GM12891 (cell line): Measurements from ENCODE around the gene ACP4. TPM values are rescaled to one million over a fixed set of nuclear protein-coding genes. Genes with fewer than 3 reads are reported as not detected.
"Not testable (repeated sequence)": the region's sequence is repeated elsewhere in the genome, so short reads cannot be mapped to it uniquely, and the experiment has no call there.

Source experiments
- DNase-seq: peaks from one replicate; pipeline ENCODE4 v3.0.0; 2011; ENCODE audit warnings: low spot score; ENCODE audit not compliant: insufficient read length
- FAIRE-seq: peaks from 2 replicates; lab custom pipeline; 2011; peaks lifted over from hg19 to GRCh38; lab: Jason Lieb, UNC
- PAX5 ChIP-seq: IDR thresholded peaks from 2 replicates; pipeline ENCODE4 v1.6.1; 2011; ENCODE audit warnings: low read length, moderate library complexity, mild to moderate bottlenecking; ENCODE audit not compliant: insufficient read depth, severe bottlenecking
- POLR2A ChIP-seq: IDR thresholded peaks from 2 replicates; pipeline ENCODE4 v1.6.1; 2011; ENCODE audit warnings: low read depth, low read length, control low read depth
- POLR2AphosphoS5 ChIP-seq: IDR thresholded peaks from 2 replicates; pipeline ENCODE4 v1.6.1; 2011; ENCODE audit warnings: low read depth, low read length, control low read depth
- POU2F2 ChIP-seq: IDR thresholded peaks from 2 replicates; pipeline ENCODE4 v1.6.1; 2011; ENCODE audit warnings: low read depth, mild to moderate bottlenecking, control low read depth, low read length, moderate library complexity
- SPI1 ChIP-seq: IDR thresholded peaks from 2 replicates; pipeline ENCODE4 v1.6.1; 2011; ENCODE audit warnings: low read depth, low read length, control low read depth
- TAF1 ChIP-seq: IDR thresholded peaks from 2 replicates; pipeline ENCODE4 v1.6.1; 2011; ENCODE audit warnings: low read depth, low read length, control low read depth
- polyA plus RNA-seq: library from polyadenylated mRNA; unstranded; fragments of >200 nt; gene quantifications from one replicate; pipeline ENCODE4 v1.2.1, GENCODE V29; 2012; ENCODE audit warnings: low read depth, missing spikeins, inconsistent platforms; ENCODE audit not compliant: missing spikeins

Gene ACP4, protein sequence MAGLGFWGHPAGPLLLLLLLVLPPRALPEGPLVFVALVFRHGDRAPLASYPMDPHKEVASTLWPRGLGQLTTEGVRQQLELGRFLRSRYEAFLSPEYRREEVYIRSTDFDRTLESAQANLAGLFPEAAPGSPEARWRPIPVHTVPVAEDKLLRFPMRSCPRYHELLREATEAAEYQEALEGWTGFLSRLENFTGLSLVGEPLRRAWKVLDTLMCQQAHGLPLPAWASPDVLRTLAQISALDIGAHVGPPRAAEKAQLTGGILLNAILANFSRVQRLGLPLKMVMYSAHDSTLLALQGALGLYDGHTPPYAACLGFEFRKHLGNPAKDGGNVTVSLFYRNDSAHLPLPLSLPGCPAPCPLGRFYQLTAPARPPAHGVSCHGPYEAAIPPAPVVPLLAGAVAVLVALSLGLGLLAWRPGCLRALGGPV
- not detected for polyA plus RNA-seq

DNA sequence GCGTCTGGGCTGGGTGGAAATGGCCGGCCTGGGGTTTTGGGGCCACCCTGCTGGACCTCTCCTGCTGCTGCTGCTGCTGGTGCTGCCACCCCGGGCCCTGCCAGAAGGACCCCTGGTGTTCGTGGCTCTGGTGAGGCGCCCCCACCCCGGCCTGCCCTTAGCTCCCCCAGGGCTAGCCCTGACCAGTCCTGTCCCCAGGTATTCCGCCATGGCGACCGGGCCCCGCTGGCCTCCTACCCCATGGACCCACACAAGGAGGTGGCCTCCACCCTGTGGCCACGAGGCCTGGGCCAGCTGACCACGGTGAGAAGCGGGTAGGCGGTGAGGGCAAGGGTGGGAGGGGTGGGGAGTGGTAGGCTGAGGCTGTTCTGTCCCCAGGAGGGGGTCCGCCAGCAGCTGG is at the start of gene ACP4:
Gene ACP4, plus strand, starts transcription at position 20 of the 400 bp plus-strand sequence. Its CDS starts 0 bp downstream, at position 20.
- FAIRE-seq (no peak), DNase-seq (no peak)
- no peak for TF ChIP-seq PAX5
- no peak for TF ChIP-seq POLR2A
- no peak for TF ChIP-seq POU2F2
- TF ChIP-seq SPI1 = no peak
- no peak for TF ChIP-seq TAF1
- no peak for TF ChIP-seq POLR2AphosphoS5

DNA sequence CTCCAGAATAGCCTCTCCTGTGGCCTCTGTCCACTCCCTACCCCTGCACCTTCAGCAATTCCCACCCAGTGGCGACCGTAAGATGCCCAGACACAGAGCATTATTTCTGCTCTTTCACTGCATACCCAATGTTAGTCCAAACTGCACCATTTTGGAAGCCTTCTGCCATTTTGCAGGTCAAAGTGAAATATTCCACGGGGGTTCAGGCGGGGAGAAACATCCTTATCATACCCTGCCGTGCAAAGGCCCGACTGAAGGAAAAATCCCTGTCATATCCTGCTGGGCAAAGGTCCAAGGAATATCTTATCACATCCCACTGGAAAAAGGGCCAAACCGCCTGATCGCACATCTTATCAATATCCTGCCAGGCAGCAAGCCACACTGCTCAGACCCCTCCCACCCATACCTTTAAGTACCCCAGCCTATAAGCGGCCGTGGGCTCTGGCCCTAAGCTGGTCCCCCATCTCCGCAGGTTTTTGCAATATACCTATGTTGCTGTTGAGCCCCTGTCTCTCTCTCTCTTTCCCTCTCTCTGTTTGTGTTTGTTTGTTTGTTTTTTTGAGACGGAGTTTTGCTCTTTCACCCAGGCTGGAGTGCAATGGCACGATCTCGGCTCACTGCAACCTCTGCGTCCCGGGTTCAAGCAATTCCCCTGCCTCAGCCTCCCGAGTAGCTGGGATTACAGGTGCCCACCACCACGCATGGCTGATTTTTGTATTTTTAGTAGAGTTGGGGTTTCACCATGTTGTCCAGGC is 48.9 kb upstream of the ACP4 start:
- DNase-seq = no peak
- no peak for FAIRE-seq
- no peak for TF ChIP-seq POLR2AphosphoS5
- TF ChIP-seq TAF1 = no peak
- no peak for TF ChIP-seq POLR2A
- no peak for TF ChIP-seq POU2F2
- no peak for TF ChIP-seq SPI1
- no peak for TF ChIP-seq PAX5

DNA sequence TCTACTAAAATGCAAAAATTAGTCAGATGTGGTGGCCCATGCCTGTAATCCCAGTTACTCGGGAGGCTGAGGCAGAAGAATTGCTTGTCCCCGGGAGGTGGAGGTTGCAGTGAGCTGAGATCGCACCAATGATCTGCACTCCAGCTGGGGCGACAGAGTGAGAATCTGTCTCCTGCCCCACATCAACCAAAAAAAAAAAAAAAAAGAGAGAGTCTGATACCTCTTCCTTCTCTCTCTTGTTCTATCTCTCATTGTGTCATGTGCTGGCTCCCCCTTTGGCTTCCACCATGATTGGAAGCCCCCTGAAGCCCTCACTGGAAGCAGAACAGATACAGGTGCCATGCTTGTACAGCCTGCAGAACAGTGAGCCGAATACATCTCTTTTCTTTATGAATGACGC is 46.7 kb upstream of the ACP4 start:
- FAIRE-seq (no peak), DNase-seq (no peak)
- TF ChIP-seq PAX5 = no peak
- TF ChIP-seq SPI1 = no peak
- TF ChIP-seq TAF1 = no peak
- TF ChIP-seq POU2F2 = no peak
- no peak for TF ChIP-seq POLR2AphosphoS5
- no peak for TF ChIP-seq POLR2A

DNA sequence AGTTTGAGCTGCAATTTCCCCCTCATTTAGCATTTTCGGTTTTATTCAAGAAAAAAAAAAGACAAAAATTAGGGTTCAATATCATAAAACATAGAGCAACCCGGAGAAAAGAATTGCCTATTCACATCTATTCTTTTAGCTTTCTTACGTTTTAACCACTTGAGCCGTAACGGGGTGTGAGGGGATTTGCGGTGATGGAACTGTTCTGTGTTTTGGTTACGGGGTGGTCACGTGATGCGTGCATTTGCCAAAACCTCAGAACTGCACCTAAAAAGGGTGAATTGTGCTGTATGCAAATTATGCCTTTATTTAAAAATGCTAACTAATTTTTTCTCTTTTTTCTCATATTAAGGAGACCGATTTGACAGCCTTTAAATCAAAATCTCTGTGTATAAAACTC is 45.0 kb upstream of the ACP4 start:
- TF ChIP-seq POLR2AphosphoS5 (no peak), POLR2A (no peak), POU2F2 (no peak), PAX5 (no peak), SPI1 (no peak), TAF1 (no peak)
- FAIRE-seq (no peak), DNase-seq (no peak)

DNA sequence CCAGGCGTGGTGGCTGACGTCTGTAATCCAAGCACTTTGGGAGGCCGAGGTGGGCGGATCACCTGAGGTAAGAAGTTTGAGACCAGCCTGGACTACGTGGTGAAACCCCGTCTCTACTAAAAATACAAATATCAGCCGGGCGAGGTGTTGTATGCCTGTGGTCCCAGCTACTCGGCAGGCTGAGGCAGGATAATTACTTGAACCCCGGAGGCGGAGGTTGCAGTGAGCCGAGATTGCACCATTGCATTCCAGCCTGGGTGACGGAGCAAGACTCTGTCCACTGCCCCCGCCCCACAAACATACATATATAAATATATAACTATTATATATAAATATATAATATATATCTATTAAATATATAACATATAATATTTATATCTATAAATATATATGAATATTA is 43.1 kb upstream of the ACP4 start:
- FAIRE-seq, DNase-seq: not testable (repeated sequence)

DNA sequence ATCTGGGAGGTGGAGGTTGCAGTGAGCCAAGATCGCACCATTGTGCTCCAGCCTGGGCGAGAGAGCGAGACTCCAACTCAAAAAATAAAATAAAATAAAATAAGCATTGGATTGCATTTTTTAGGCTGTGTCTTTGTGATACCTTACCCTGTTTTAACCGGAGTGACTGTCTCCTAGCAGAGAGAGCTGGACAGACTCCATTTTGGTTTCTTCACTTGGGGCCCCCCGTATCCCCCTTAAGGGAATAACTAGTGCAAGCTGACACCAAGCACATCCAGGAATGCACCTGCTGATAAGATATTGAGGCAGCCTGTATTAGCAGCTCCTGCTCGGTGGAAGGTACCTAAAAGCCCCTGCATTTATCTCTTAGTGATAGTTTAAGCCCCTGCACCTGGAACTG is 40.7 kb upstream of the ACP4 start:
- FAIRE-seq = no peak

DNA sequence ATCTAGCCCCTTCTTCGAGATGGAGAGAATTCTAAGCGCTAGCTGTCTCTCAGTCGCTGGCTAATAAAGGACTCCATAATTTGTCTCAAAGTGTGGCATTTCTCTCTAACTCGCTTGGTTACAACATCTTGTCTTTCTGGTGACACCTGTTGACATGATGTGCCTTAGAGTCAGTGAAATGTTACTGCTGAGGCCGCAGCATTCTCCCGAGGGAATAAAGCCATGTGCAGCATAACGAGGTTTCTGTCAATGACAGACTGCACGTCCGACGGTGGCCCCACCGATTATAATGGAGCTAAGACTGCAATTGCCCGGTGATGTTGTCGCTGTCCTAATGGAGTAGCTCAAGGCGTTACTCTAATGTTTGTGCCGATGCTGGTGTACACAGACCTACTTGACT is 40.2 kb upstream of the ACP4 start:
- no peak for TF ChIP-seq PAX5
- no peak for TF ChIP-seq POU2F2
- no peak for FAIRE-seq
- DNase-seq = no peak

More for the DNA sequence above, 40.7 kb upstream of the ACP4 start:
- DNase-seq = no peak
- TF ChIP-seq POU2F2 (no peak), SPI1 (no peak), POLR2AphosphoS5 (no peak), POLR2A (no peak), TAF1 (no peak)

DNA sequence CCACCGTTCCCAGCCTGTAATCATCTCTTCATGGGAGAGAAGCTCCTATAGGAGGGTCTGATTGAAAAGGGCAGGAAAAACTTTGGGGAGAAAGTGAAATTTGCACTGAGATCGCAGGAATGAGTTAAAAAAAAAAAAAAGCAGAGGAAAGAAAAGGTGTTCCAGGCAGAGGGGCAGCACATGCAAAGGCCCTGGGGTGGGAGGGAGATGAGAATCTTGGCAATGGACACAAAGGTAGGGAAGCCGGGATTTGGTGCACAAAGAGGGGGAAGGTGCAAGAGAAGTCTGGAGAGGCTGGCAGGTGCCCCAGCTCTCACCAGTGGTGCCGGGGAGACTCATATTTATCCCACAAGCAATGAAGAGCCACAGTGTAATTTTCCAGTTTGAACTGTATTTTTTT is 36.3 kb upstream of the ACP4 start:
- DNase-seq = no peak
- FAIRE-seq = no peak
- TF ChIP-seq POLR2A (no peak), TAF1 (no peak), POLR2AphosphoS5 (no peak), PAX5 (no peak), POU2F2 (no peak), SPI1 (no peak)

DNA sequence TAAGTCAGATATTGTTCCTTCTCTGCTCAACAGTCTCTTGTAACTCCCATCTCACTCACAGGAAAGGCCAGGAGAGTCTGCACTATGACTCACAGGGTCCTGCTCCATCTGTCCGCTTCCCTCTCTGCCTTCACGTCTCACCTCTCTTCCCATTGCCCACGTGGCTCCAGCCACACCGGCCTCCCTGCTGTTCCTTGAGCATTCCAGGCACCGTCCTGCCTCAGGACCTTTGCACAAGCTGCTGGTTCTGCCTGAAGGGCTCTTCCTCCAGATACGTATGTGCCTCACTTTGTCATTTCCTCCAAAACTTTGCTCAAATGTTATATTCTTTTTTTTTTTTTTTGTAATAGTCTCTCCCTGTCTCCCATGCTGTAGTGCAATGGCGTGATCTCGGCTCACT is 34.0 kb upstream of the ACP4 start:
- FAIRE-seq, DNase-seq: not testable (repeated sequence)

DNA sequence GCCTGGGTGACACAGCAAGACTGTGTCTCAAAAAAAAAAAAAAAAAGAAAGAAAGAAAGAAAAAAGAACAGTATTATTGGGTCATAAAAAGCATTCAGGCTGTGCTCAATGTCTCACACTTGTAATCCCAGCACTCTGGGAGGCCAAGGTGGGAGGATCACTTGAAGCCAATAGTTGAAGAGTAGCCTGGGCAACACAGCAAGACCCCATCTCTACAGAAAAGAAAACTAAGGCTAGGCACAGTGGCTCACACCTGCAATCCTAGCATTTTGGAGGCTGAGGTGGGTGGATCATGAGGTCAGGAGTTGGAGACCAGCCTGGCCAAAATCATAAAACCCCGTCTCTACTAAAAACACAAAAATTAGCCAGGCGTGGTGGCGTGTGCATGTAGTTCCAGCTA is 32.6 kb upstream of the ACP4 start:
- FAIRE-seq, DNase-seq: not testable (repeated sequence)

DNA sequence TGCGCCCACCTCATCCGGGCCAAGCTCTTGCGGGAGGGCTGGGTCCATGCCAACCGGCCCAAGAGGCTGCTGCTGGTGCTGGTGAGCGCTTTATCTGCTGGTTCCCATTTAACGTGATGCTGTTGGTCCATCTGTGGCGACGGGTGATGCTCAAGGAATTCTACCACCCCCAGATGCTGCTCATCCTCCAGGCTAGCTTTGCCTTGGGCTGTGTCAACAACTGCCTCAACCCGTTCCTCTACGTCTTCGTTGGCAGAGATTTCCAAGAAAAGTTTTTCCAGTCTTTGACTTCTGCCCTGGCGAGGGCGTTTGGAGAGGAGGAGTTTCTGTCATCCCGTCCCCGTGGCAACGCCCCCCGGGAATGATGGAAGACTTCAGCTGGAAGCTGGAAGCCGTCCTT is 31.1 kb upstream of the ACP4 start:
- not testable (repeated sequence) for FAIRE-seq, DNase-seq

DNA sequence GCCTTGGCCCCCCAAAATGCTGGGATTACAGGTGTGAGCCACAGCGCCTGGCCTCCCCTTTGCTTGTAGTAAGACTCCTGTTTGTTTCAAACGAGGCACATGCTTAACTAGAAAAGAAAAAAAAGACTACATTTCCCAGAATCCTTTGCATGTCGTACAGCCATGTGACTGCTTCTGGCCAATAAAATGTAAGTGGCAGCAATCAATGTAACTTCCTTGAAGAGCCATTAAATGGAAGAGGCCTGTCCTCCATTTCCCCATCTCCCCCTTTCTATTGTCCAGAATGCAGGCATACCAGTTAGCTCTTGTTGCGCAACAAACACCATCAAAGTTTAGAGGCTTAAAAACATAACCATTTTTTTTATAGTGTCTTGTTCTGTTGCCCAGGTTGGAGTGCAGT is 30.3 kb upstream of the ACP4 start:
- DNase-seq (no peak), FAIRE-seq (no peak)
- no peak for TF ChIP-seq POLR2AphosphoS5
- no peak for TF ChIP-seq SPI1
- TF ChIP-seq POLR2A = no peak
- no peak for TF ChIP-seq PAX5
- TF ChIP-seq POU2F2 = no peak
- TF ChIP-seq TAF1 = no peak

DNA sequence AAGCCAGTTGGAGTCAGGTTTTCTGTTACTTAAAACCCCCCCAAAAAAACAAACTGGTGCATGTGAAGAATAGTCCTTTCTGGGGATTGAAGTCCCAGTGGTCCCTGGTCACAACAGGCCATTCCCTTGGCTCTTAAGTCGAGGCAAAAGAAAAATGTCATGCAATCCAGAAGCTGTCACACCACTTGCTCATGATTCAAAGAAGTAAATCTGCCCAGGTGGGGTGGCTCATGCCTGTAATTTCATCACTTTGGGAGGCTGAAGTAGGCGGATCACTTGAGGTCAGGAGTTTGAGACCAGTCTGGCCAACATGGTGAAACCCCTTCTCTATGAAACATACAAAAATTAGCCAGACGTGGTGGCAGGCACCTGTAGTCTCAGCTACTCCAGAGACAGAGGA is 28.7 kb upstream of the ACP4 start:
- DNase-seq, FAIRE-seq: not testable (repeated sequence)

DNA sequence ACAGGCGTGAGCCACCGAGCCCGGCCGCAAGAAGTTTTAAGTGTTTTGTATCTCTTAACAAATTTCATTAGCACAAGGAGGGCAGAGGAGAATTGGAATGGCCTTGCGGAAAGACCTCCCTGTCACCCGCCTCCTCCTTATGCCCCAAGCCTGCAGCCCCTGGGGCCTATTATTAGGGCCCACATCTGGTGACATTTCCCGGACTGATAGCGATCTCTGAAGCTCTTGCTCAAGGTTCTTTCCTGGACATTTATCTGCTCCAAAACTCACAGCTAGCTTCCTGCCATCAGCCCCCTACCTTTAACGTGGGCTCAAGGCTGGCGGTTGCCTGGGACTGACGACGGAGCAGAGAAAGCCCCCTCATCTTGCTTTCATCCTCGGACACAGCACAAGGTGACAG is 26.7 kb upstream of the ACP4 start:
- FAIRE-seq, DNase-seq: not testable (repeated sequence)
